ENCODE data around the gene BBS4.
"Not testable (repeated sequence)": the region's sequence is repeated elsewhere in the genome, so short reads cannot be mapped to it uniquely, and the experiment has no call there.

DNA sequence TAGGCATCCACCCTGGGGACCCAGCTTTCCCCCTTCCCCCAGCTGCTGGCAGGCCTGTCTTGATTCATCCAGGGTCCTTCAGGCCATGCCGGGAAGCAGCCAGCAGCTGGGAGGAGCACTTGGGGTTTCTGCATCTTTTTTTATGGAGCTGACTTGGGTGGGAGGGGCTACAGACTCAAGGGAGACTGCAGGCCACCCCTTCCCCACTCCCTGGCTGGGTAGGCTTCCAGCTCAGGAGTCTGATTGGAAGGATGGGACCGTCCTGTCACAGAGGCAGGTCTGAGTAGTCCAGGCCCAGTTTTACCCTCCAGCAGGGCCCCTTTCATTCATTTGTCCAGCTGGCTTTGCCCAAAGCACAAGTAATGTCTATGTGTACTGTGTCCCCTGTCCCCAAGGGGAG is 43.7 kb upstream of the BBS4 start:
- not testable (repeated sequence) for TF ChIP-seq CTCF (conservative IDR thresholded peaks at IDR 0.05 in 1 of 2, IDR thresholded peaks at IDR 0.05 in 1 of 2; ENCODE audit: extremely low read depth in 1 of 2, insufficient read depth in 1 of 2, low read depth in 1 of 2, low read length in 2 of 2); EZH2 (IDR thresholded peaks at IDR 0.05; ENCODE audit: borderline replicate concordance, low read length)

Data from mammary epithelial cell (primary cell).